Activated T-cell treated with anti-CD3 and anti-CD28 coated beads for 1 hour (primary cell): ENCODE data around the gene LAG3.

Experiments used
- DNase-seq: peaks from one replicate; pipeline ENCODE4 v3.0.0-alpha.2; 2020; ENCODE audit warnings: low read depth

The LAG3 gene

GRCh38 chr12:6824085-6824775 is 51.9 kb downstream of the LAG3 start:
- no peak for DNase-seq

GRCh38 chr12:6824901-6825381 is 52.6 kb downstream of the LAG3 start:
- no peak for DNase-seq

GRCh38 chr12:6825398-6826124 is 53.2 kb downstream of the LAG3 start:
- DNase-seq, result peak; percentile 72

- no peak for DNase-seq
Observed at GRCh38 chr12:6826125-6826733, 53.9 kb downstream of the LAG3 start.

- DNase-seq, result no peak
Observed at GRCh38 chr12:6826734-6827436, 54.6 kb downstream of the LAG3 start.

GRCh38 chr12:6827437-6827911 is 55.2 kb downstream of the LAG3 start:
- DNase-seq, result peak; percentile 31
